Fibroblast of upper back skin (primary cell): ENCODE measurements around the gene CEACAM19.
A peak's percentile ranks its signal among the peaks of the same experiment; 100 is the strongest.
"Not testable (repeated sequence)": the region's sequence is repeated elsewhere in the genome, so short reads cannot be mapped to it uniquely, and the experiment has no call there.

ENCODE experiments used
- DNase-seq: peaks from one replicate; pipeline ENCODE4 v3.0.0-alpha.2; 2013

CEACAM19 gene

DNA sequence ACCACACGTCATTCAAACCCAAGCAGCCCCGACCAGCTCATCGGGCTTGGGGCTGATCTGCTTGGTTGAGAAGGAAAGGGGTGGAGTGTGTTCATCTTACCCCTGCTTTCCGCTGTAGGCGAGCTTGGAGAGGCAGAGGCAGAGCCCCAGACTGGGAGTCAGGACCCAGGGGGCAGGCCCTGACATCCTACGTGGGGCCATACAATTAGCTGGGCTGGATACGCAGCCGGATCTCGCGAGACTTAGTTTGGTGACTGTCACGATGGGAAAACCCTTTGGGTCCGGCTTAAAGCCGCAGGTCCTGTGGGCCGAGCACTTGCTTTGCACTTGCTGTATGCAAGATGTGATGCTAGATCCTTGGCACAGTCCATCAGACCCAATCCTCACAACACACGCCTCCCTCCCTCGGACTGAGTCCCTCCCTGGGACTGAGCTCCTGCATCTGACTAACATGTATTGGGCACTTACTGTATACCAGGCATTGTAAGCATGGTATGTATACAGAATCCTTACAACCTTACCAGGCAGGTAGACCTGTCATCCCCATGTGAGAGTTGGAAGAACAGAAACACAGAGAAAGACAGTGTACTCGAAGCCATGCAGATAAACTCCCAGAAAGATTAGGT is 31.4 kb downstream of the CEACAM19 start:
- no peak for DNase-seq

GRCh38 chr19:44703336-44704078 is 32.2 kb downstream of the CEACAM19 start:
- DNase-seq = no peak

DNA sequence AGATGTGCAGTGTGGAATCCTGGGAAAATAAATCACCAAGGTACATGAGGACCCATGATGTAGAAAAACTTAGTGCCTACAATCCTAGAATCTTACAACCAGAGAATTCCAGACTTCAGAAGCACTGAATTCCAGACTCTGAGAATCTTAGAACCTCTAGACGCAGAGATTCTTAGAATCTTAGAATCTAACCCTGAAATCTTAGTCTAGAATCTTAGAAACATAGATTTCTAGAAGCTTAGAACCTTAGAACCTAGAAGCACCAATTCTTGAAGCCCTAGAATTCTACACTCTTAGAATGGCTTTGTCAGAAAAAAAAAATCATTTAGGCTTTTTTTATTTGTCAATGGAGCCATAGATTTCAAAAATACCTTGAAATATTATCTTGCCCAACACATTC is 33.7 kb downstream of the CEACAM19 start:
- no peak for DNase-seq

DNA sequence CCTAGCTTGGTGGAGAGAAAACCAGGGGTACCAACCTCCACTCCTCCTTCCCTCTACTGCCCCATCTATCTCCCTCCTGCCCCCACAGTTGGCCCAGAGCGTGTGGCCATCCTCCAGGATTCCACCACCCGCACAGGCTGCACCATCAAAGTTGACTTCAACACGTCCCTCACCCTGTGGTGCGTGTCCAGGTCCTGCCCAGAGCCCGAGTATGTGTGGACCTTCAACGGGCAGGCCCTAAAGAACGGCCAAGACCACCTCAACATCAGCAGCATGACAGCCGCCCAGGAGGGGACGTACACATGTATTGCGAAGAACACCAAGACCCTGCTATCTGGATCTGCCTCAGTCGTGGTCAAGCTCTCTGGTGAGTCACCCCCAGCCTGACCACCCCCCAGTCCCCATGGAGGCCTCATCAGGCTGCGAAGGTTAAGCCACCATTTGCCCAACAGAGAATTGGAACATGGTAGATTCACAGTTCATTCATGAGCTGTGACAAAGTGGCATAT is 34.3 kb downstream of the CEACAM19 start:
- no peak for DNase-seq

DNA sequence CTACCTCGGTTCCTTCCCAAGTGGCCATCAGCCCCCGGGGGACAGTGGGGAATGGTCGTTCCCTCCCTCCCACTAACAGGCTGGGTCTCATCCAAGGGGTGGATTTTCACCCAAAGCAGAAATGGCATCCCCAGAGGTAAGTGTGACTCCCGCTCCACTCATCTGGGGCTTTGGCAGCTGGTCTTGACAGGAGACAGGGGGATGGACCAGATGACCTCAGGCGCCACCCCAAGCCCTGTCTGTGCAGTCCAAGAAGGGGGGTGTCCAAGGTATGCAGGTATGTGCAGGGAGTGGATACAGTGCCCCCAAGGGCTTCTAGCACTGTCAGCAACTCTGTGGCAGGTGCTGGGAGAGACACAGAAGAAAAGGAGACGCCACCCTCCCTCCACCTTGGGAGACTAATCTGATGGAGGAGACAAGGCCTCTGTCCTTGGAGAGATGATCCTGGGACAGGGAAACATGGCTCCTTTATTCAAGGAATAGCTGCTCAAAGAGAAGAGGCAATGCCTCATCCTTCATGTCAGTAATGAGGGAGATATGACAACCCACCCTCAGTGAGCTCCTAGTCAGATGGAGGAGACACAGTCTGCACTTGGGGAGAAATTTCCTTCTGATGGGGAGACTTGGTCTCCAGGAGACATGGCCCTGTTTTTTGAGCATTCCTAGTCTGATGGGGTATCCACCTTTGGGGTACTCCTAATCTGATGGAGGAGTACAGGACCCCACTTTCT is 35.4 kb downstream of the CEACAM19 start:
- no peak for DNase-seq

DNA sequence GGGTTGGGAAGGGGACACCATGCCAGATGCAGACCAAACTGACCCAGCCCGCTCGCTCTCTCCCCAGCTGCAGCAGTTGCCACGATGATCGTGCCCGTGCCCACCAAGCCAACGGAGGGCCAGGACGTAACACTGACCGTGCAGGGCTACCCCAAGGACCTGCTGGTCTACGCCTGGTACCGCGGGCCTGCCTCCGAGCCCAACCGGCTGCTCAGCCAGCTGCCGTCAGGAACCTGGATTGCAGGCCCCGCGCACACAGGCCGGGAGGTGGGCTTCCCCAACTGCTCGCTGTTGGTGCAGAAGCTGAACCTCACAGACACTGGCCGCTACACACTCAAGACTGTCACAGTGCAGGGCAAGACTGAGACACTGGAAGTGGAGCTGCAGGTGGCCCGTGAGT is 36.5 kb downstream of the CEACAM19 start:
- DNase-seq = no peak

- no peak for DNase-seq
Measured at GRCh38 chr19:44708940-44709339, 37.7 kb downstream of the CEACAM19 start.

DNA sequence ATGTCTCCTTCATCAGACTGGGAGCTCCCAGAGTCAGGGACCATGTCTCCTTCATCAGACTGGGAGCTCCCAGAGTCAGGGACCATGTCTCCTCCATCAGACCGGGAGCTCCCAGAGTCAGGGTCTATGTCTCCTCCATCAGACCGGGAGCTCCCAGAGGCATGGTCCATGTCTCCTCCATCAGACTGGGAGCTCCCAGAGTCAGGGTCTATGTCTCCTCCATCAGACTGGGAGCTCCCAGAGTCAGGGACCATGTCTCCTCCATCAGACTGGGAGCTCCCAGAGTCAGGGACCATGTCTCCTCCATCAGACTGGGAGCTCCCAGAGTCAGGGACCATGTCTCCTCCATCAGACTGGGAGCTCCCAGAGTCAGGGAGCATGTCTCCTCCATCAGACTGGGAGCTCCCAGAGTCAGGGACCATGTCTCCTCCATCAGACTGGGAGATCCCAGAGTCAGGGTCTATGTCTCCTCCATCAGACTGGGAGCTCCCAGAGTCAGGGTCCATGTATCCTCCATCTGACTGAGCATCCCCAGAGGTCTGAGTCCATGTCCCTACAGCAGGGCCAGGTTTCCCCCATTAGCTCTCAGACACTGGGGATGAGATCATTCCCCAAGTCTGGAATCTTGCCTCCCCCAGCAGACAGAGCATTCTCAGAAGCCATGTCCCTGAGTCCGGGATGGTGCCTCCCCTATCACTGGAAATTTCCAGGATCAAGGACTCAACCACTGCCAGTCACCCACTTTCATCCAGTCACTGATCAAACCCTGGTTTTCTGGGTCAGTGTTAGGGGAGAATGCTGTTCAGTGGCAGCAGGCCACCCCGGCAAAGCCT is 38.4 kb downstream of the CEACAM19 start:
- not testable (repeated sequence) for DNase-seq

- DNase-seq = no peak
Measured at GRCh38 chr19:44710483-44710882, 39.2 kb downstream of the CEACAM19 start.

DNA sequence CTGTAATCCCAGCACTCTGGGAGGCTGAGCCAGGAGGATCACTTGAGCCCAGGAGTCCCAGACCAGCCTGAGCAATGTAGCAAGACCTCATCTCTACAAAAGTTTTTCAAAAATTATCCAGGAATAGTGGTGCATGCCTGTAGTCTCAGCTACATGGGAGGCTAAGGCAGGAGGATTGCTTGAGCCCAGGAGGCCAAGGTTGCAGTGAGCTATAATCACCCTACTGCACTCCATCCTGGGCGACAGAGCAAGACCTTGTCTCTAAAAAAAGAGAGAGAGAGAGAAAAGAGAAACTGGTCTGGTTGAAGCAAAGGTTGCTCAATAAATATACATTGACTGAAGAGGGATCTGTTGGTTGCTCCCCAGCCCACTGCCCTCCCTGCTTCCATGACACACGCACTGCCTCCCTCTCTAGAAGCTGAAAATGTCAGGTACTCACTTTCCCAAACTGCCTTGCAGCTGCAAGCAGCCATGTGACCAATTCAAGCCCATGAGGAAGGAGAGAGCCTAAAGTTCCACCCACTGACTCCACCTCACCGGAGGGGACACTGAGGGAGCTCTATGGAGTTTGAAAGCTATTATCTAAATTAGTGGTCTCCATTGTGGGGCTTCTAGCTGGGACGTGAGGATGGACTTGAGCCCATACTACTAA is 41.7 kb downstream of the CEACAM19 start:
- no peak for DNase-seq

- DNase-seq = no peak
Measured at GRCh38 chr19:44714597-44715169, 43.4 kb downstream of the CEACAM19 start.

DNA sequence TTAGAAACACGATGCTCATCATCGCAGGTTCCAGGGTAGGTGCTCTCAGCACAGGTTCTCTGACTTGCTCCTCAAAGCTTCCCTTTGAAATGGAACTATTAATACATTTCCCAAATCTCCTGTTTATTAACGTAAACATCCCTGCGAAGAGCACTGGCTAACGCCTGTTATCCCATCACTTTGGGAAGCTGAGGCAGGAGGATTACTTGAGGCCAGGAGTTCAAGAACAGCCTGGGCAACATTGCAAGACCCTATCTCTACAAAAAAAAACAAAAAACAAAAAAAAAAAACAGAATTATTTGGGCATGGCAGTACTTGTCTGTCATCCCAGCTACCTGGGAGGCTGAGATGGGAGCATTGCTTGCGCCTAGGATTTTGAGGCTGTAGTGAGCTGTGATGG is 46.3 kb downstream of the CEACAM19 start:
- DNase-seq = no peak

- peak; percentile 80 for DNase-seq
Measured at GRCh38 chr19:44718441-44719261, 47.4 kb downstream of the CEACAM19 start.

DNA sequence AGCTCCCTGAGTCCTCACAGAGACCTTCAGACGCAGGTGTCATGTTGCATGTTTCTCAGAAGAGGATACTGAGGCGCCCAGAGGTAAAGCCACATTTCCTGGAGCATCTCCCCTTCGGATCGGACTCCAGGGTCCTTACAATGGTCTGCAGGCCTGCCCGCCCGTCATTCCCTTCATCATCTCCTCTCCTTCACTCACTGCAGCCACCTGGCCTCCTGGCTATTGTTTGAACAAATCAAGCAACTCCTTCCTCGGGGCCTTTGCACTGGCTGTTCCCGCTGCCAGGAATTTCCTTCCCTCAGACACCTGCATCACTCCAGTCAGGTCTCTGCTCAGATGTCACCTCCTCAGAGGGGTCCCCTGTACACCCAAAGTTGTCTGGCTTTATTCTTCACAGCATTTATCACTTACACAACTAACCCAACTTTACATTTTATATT is 48.0 kb downstream of the CEACAM19 start:
- DNase-seq = no peak

- not testable (repeated sequence) for DNase-seq
Measured at GRCh38 chr19:44720396-44720795, 49.1 kb downstream of the CEACAM19 start.

DNA sequence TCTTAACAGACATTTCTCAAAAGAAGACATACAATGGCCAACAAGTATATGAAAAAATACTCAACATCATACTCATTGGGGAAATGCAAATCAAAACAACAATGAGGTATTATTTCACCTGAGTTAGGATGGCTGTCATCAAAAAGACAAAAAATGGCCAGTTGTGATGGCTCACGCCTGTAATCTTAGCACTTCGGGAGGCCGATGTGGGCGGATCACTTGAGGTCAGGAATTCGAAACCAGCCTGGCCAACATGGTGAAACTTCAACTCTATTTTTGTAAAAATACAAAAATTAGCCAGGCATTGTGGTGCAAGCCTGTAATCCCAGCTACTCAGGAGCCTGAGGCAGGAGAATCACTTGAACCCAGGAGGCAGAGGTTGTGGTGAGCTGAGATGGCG is 49.7 kb downstream of the CEACAM19 start:
- DNase-seq = no peak

- not testable (repeated sequence) for DNase-seq
Measured at GRCh38 chr19:44721369-44721768, 50.1 kb downstream of the CEACAM19 start.

- DNase-seq = no peak
Measured at GRCh38 chr19:44722131-44723121, 51.1 kb downstream of the CEACAM19 start.

DNA sequence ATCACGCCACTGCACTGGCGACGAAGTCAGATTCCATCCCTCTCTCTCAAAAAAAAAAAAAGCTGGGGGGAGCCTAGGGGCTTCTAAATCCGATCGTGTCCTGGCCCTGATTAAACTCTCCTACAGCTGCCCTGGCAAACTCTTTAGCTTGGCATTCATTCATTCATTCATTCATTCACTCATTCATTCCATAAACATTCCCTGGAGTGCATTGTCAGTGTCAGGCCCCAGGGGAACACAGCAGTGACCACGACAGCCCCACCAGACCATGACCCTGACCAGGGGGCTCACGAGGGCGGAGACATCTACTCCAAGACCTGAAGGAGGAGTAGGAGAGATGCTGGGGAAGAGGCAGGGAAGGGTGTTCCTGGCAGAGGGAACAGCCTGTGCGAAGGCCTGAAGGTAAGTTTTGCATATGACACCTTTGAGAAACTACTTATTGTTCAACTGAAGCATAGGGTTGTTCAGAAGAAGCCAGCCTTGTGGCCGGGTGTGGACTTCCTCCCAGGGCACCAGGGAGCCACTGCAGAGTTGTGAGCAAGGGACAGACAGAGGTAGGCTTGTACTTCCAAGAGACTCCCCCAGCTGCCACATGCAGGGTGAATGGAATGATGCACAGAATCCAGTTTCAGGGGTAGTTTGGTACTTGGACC is 52.1 kb downstream of the CEACAM19 start:
- DNase-seq = no peak
